GM19239 (cell line): ENCODE data around the gene SDCCAG8.
A peak's percentile ranks its signal among the peaks of the same experiment; 100 is the strongest.

ENCODE experiments used
- DNase-seq: peaks from one replicate; pipeline ENCODE4 v3.0.0; 2011; ENCODE audit warnings: low spot score; ENCODE audit not compliant: insufficient read length
- FAIRE-seq: peaks from 2 replicates; lab custom pipeline; 2011; peaks lifted over from hg19 to GRCh38; lab: Jason Lieb, UNC

Gene SDCCAG8

GRCh38 chr1:243367314-243367713 is 111.5 kb downstream of the SDCCAG8 start:
- FAIRE-seq = no peak
- no peak for DNase-seq

- DNase-seq (no peak), FAIRE-seq (no peak)
Measured at GRCh38 chr1:243374412-243374811, 118.6 kb downstream of the SDCCAG8 start.

- DNase-seq (no peak), FAIRE-seq (no peak)
Measured at GRCh38 chr1:243375596-243375995, 119.8 kb downstream of the SDCCAG8 start.

- FAIRE-seq = no peak
Measured at GRCh38 chr1:243378669-243379068, 122.8 kb downstream of the SDCCAG8 start.

GRCh38 chr1:243379208-243379607 is 123.4 kb downstream of the SDCCAG8 start:
- peak; percentile 48 for FAIRE-seq

More at GRCh38 chr1:243378669-243379068, 122.8 kb downstream of the SDCCAG8 start:
- no peak for DNase-seq

GRCh38 chr1:243379706-243380105 is 123.9 kb downstream of the SDCCAG8 start:
- FAIRE-seq (no peak), DNase-seq (no peak)

More at GRCh38 chr1:243379208-243379607, 123.4 kb downstream of the SDCCAG8 start:
- DNase-seq = no peak

GRCh38 chr1:243388276-243388675 is 132.4 kb downstream of the SDCCAG8 start:
- FAIRE-seq = no peak
- no peak for DNase-seq

- DNase-seq (no peak), FAIRE-seq (peak; percentile 60)
Measured at GRCh38 chr1:243390162-243390791, 134.4 kb downstream of the SDCCAG8 start.

- DNase-seq (no peak), FAIRE-seq (no peak)
Measured at GRCh38 chr1:243391355-243391754, 135.5 kb downstream of the SDCCAG8 start.

- no peak for DNase-seq
Measured at GRCh38 chr1:243393096-243393495, 137.3 kb downstream of the SDCCAG8 start.

GRCh38 chr1:243394066-243394465 is 138.2 kb downstream of the SDCCAG8 start:
- FAIRE-seq = no peak
- DNase-seq = no peak

More at GRCh38 chr1:243393096-243393495, 137.3 kb downstream of the SDCCAG8 start:
- no peak for FAIRE-seq

- DNase-seq (no peak), FAIRE-seq (no peak)
Measured at GRCh38 chr1:243394601-243395464, 139.0 kb downstream of the SDCCAG8 start.

- no peak for FAIRE-seq
- no peak for DNase-seq
Measured at GRCh38 chr1:243396424-243396823, 140.6 kb downstream of the SDCCAG8 start.

GRCh38 chr1:243396876-243397275 is 141.0 kb downstream of the SDCCAG8 start:
- FAIRE-seq (no peak), DNase-seq (no peak)

GRCh38 chr1:243397613-243398321 is 141.9 kb downstream of the SDCCAG8 start:
- FAIRE-seq (no peak), DNase-seq (no peak)

- FAIRE-seq (no peak), DNase-seq (no peak)
Measured at GRCh38 chr1:243399561-243400155, 143.8 kb downstream of the SDCCAG8 start.

- FAIRE-seq = no peak
- DNase-seq = no peak
Measured at GRCh38 chr1:243402868-243403267, 147.0 kb downstream of the SDCCAG8 start.

- DNase-seq (no peak), FAIRE-seq (no peak)
Measured at GRCh38 chr1:243406424-243406823, 150.6 kb downstream of the SDCCAG8 start.

- no peak for DNase-seq
- no peak for FAIRE-seq
Measured at GRCh38 chr1:243407284-243408018, 151.6 kb downstream of the SDCCAG8 start.

- no peak for DNase-seq
Measured at GRCh38 chr1:243408479-243408878, 152.6 kb downstream of the SDCCAG8 start.

More at GRCh38 chr1:243408479-243408878, 152.6 kb downstream of the SDCCAG8 start:
- FAIRE-seq = no peak
